A673 (cell line): Measurements from ENCODE around the gene POU2AF2.

Experiments used
- EZH2 ChIP-seq: fragments of 200-600 bp; sonication (generic); IDR thresholded peaks from 2 replicates; pipeline ENCODE4 v1.6.1; 2017; ENCODE audit warnings: borderline replicate concordance, low read depth, mild to moderate bottlenecking, mixed read lengths, antibody characterized with exemption, low read length; ENCODE audit not compliant: poor library complexity, severe bottlenecking
- TF ChIP-seq, protein P1 (sequence below): fragments of 300-800, 200-600 bp; sonication (generic); conservative IDR thresholded peaks from 2 replicates; pipeline ENCODE4 v1.5.1; 2017; ENCODE audit warnings: low read depth, mild to moderate bottlenecking, antibody characterized with exemption, low read length, moderate library complexity, mixed read lengths

DNA sequence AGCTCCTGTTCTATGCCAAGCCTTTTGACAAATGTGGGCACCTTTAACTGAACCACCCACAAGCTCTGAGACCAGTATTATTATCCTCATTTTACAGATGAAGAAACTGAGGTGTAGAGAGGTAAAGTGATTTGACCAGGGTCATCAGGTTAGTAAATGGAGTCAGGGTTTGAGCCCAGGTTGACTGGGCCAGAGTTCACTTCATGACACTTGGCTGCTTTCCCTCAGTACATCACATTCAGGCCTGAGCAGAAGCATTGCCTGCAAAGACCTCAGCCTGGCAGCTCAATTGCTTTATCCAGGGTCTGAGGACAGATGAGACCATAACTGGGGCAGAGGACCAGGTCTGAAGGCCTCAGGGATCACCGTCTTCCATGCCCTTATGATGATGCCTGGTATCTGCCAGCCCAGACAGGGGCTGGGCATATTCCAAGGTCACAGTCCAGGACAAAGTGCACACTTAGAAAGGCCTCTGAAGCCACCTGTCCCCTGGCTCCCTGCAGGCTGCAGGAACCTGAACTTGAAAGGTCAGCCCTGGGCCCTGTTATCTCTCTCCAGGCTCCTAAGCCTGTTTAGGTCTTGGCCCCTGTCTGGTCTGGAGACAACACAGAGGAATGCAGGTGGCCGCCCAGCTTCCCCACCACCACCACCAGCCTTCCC is 84.8 kb downstream of the POU2AF2 start:
- TF ChIP-seq, protein P1, sequence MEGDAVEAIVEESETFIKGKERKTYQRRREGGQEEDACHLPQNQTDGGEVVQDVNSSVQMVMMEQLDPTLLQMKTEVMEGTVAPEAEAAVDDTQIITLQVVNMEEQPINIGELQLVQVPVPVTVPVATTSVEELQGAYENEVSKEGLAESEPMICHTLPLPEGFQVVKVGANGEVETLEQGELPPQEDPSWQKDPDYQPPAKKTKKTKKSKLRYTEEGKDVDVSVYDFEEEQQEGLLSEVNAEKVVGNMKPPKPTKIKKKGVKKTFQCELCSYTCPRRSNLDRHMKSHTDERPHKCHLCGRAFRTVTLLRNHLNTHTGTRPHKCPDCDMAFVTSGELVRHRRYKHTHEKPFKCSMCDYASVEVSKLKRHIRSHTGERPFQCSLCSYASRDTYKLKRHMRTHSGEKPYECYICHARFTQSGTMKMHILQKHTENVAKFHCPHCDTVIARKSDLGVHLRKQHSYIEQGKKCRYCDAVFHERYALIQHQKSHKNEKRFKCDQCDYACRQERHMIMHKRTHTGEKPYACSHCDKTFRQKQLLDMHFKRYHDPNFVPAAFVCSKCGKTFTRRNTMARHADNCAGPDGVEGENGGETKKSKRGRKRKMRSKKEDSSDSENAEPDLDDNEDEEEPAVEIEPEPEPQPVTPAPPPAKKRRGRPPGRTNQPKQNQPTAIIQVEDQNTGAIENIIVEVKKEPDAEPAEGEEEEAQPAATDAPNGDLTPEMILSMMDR = no peak
- TF ChIP-seq EZH2 = no peak
